H54 (cell line): Measurements from ENCODE around the gene PRDM11.

Experiments used
- DNase-seq: peaks from one replicate; pipeline ENCODE4 v3.0.0; 2011; ENCODE audit warnings: low spot score, mixed read lengths; ENCODE audit not compliant: insufficient read length
- FAIRE-seq: peaks from 3 replicates; lab custom pipeline; 2011; peaks lifted over from hg19 to GRCh38; lab: Jason Lieb, UNC
- POLR2A ChIP-seq: IDR thresholded peaks from 2 replicates; pipeline ENCODE4 v1.6.1; 2011; ENCODE audit warnings: low read depth, mild to moderate bottlenecking, low read length

The PRDM11 gene

DNA sequence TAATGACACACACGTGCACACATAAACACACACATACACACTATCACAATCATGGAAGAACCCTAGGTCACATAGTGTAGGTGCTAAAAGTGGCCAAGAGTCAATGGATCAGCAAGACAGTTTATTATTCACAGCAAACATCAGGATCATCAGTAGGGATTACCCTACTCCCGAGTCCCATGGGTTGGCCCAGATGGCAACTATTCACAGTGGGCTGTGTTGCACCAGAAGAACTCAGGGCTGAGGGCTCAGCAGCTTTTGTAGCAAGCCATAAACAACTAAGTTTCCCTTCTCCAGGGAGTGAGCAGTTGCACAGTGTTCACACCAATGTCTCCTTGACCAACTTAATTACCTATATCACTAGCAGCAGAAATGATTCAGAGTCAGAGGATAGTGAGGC is 20.8 kb downstream of the PRDM11 start:
- FAIRE-seq (no peak), DNase-seq (no peak)
- no peak for TF ChIP-seq POLR2A

- TF ChIP-seq POLR2A: no peak
- no peak for DNase-seq
- no peak for FAIRE-seq
These were observed 22.1 kb downstream of the PRDM11 start for GRCh38 chr11:45168366-45169130.

GRCh38 chr11:45169310-45170072 is 23.1 kb downstream of the PRDM11 start:
- no peak for FAIRE-seq
- no peak for TF ChIP-seq POLR2A
- no peak for DNase-seq

- no peak for TF ChIP-seq POLR2A
- FAIRE-seq (no peak), DNase-seq (no peak)
These were observed 24.0 kb downstream of the PRDM11 start for GRCh38 chr11:45170484-45170883.

GRCh38 chr11:45171550-45171949 is 25.1 kb downstream of the PRDM11 start:
- FAIRE-seq (no peak), DNase-seq (no peak)
- no peak for TF ChIP-seq POLR2A

DNA sequence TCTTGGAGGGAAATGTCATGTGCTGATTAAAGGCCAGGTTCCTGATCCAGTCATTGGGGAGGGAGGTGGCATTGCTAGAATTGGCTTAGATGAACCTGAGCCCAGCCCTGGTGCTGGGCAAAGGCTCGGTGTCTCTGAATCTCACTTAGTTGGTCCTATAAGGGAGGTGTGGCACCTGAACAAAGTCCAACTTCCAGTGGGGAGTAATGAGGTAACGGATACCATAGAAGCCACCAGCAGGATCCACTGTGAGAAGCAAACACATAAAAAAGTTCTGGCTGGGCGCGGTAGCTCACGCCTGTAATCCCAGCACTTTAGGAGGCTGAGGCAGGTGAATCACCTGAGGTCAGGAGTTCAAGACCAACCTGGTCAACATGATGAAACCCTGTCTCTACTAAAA is 26.6 kb downstream of the PRDM11 start:
- no peak for FAIRE-seq
- DNase-seq: no peak
- no peak for TF ChIP-seq POLR2A

DNA sequence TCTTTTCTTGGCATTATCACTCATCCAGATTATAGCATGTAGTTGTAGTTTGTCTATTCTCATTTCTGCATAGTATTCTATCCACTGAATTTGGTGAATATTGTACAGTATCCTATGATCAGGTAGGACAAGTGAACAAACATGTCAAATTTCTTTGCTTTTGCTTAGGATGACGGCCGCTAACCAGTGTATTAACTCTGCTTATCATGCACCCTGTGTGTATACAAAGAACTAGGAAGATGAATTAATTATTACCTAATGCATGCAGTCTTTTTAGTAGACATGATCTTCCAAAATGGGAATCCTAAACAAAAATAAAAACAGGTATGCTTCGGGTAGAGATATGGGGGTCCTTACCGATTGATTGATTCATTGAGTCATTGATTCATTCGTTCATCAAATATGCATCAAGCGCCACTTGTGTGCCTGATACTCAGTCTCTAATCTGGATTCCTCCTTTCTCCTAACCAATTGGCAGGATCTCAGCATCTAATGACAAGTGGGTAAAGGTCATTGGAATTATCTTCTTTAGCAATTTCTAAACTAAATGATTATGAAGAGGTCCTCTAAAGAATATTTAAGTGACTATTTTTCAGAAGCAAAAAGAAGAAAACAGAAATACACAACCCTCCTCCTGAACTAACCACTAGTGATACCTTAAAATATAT is 27.9 kb downstream of the PRDM11 start:
- no peak for TF ChIP-seq POLR2A
- FAIRE-seq (no peak), DNase-seq (no peak)

GRCh38 chr11:45174963-45175362 is 28.5 kb downstream of the PRDM11 start:
- FAIRE-seq: no peak
- no peak for TF ChIP-seq POLR2A

DNA sequence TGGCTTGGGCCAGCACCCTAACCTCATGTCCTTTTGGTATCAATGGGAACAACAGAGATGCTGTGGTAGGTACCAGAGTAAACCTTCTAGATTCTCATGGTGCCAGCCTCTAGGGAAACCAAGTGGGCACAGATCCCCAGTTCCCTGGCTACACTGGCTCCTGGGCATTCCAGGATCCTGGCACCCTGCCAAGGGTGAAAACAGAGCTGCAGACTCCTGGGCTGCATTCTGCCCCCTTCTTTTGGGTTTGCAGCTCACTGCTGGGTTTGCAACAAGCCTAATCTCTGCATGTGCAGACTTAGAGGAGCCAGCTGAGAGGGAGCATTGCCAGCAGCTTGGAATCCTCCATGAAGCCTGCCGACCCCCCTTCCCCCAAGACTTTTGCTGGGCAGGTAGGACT is 30.6 kb downstream of the PRDM11 start:
- no peak for TF ChIP-seq POLR2A
- FAIRE-seq (no peak), DNase-seq (no peak)

More at GRCh38 chr11:45174963-45175362, 28.5 kb downstream of the PRDM11 start:
- DNase-seq: no peak

- FAIRE-seq: no peak
- no peak for TF ChIP-seq POLR2A
These were observed 31.8 kb downstream of the PRDM11 start for GRCh38 chr11:45178223-45178622.

GRCh38 chr11:45178890-45179671 is 32.6 kb downstream of the PRDM11 start:
- FAIRE-seq (no peak), DNase-seq (peak; percentile 30)
- TF ChIP-seq POLR2A: no peak

More at GRCh38 chr11:45178223-45178622, 31.8 kb downstream of the PRDM11 start:
- DNase-seq: no peak

DNA sequence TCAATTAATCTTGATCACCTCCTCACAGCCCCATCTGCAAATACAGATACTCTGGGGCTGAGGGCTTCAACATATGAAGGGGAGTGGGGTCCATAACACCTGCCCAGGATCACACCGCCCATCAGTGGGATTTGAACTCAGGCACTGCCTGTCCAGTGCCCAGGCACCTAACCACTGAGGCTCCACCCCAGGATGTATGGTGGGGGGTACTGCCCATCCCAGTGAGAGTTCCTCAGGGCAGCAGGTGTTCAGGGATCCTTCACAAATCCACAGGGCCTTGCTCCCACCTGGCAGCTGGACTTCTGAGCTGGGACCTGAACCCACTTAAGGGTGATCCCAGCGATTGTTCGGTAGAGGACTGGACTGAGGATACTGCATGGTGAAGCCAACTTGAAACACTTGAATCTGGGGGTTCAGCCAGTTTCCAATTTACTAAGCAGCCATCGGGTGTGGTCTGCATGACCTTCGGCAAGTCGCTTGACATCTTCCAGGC is 33.3 kb downstream of the PRDM11 start:
- no peak for FAIRE-seq
- no peak for TF ChIP-seq POLR2A
- no peak for DNase-seq

DNA sequence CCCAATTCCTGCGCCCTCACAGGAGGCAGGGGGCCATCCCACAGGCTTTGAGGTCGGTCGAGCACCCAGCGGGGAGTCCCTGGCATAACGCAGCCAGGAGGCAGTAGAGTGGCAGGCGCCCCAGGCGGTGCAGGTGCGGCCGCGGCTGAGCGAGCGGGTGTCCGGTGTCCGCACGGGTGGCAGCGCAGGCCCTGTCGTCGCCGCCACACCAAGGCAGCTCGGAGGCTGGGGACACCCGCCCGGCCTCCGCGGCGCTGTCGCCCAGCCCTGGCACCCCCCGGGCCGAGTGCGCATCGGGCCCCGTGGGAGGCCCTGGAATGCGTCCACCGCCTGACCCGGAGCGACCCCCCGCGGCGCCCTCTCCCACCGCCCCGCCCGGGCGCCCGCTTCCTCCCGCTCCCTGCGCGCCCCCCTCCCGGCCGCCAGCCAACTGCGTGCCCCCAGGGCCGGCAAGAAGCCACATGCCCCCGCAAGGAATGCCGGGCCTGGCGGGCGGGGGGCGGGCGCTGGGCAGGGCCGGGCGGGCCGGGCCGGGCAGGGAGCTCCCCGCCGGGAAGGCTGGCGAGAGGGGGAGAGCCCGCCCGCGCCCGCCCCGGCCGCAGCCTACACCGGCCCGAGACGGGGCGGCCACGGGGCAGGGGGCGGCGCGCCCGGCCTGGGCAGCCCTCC is 33.9 kb downstream of the PRDM11 start:
- peak; percentile 21; the same call in 1 of the 2 replicates for TF ChIP-seq POLR2A
- FAIRE-seq (no peak), DNase-seq (peak; percentile 84)
